Fibroblast of peridontal ligament (primary cell): Measurements from ENCODE around the gene FAM53A.

Experiments
- DNase-seq: peaks from one replicate; pipeline ENCODE4 v3.0.0-alpha.2; 2010; ENCODE audit errors: extremely low read depth

Gene FAM53A

GRCh38 chr4:1593881-1594345 lies 90.2 kb downstream of the FAM53A start:
- no peak for DNase-seq

GRCh38 chr4:1593458-1593857 lies 90.7 kb downstream of the FAM53A start:
- no peak for DNase-seq

- DNase-seq = no peak
Measured at GRCh38 chr4:1592709-1593417, 91.2 kb downstream of the FAM53A start.

- no peak for DNase-seq
Measured at GRCh38 chr4:1592068-1592708, 91.9 kb downstream of the FAM53A start.

GRCh38 chr4:1591107-1591506 lies 93.0 kb downstream of the FAM53A start:
- no peak for DNase-seq

GRCh38 chr4:1590244-1590643 lies 93.9 kb downstream of the FAM53A start:
- DNase-seq = no peak
